Stomach (tissue), 4 donors: ENCODE measurements around the gene CCDC86.

ENCODE experiments used
- EP300 ChIP-seq: sonication (generic); formaldehyde crosslinking; IDR thresholded peaks from one replicate; pipeline ENCODE4 v1.6.1; 2017; ENCODE audit warnings: antibody characterized with exemption
- POLR2A ChIP-seq, 4 donors: fragments of 450-650 bp; IDR thresholded peaks; one replicate each; pipeline ENCODE4 v1.6.1; 2016; ENCODE audit warnings: antibody characterized with exemption in 4 of 4, control low read depth in 2 of 4, mild to moderate bottlenecking in 1 of 4, moderate library complexity in 1 of 4
- TF ChIP-seq, protein P1 (sequence below), 7 experiments: fragments of 450-650 bp in 4 of 7; fragments of 200-600 bp in 3 of 7; sonication (generic) in 3 of 7; IDR thresholded peaks; one replicate each; pipeline ENCODE4 v1.5.1; 2016 to 2019; ENCODE audit warnings: antibody characterized with exemption in 7 of 7, control low read depth in 2 of 7, mild to moderate bottlenecking in 1 of 7

DNA sequence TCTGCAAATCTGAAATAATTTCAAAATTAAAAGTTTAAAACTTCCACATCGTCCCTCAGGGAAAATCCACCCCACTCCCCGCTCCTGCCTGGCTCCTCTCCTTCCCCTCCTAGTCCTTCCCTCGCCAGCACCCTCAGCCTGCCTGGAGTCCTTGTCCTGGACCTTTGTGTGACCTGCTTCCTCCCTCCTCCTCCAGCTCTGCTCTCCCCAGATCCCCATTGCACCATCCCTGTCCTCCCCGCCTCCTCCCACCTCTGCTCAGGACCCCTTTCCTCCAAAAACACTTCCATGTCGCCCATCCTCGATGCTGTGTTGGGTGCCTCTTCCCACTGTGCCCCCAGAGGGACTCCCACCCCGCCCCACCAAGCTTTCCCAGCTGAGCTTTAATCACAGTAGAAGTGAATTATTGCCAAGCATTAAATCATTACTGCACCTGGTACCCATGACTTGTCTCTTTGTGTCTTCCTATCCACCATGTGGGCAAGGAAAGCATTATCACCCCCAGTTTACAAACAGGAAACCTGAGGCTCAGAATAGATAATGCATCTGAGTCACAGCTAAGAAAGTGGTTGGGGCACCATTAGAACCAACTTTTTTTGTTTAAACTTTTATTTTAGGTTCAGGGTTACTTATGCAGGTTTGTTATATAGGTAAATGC is 23.1 kb downstream of the CCDC86 start:
- no peak for TF ChIP-seq EP300
- TF ChIP-seq, protein P1, sequence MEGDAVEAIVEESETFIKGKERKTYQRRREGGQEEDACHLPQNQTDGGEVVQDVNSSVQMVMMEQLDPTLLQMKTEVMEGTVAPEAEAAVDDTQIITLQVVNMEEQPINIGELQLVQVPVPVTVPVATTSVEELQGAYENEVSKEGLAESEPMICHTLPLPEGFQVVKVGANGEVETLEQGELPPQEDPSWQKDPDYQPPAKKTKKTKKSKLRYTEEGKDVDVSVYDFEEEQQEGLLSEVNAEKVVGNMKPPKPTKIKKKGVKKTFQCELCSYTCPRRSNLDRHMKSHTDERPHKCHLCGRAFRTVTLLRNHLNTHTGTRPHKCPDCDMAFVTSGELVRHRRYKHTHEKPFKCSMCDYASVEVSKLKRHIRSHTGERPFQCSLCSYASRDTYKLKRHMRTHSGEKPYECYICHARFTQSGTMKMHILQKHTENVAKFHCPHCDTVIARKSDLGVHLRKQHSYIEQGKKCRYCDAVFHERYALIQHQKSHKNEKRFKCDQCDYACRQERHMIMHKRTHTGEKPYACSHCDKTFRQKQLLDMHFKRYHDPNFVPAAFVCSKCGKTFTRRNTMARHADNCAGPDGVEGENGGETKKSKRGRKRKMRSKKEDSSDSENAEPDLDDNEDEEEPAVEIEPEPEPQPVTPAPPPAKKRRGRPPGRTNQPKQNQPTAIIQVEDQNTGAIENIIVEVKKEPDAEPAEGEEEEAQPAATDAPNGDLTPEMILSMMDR (IDR thresholded peaks at IDR 0.05), result no peak
- TF ChIP-seq POLR2A (IDR thresholded peaks at IDR 0.05), result no peak
